ENCODE data around the gene TMC4.

DNA sequence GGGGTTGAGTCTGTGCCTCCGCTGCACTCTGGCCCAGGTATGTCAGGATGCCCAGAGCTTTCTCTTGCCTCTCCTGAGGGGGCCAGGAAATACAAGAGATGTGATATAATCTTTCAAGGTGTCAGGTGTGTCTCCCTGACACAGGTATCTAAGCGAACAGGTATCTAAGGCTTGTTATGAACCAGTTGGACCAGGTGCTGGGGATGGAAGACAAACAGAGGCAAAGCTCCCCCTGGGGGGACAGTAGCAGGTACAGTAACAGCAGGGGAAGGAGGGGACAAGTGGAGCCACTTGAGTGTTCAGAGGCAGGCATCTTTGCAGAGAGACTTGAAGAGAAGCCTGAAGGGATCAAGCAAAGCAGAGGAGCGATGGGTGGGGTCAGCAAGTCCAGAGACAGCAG is 16.0 kb downstream of the TMC4 start:
- TF ChIP-seq, protein P1, sequence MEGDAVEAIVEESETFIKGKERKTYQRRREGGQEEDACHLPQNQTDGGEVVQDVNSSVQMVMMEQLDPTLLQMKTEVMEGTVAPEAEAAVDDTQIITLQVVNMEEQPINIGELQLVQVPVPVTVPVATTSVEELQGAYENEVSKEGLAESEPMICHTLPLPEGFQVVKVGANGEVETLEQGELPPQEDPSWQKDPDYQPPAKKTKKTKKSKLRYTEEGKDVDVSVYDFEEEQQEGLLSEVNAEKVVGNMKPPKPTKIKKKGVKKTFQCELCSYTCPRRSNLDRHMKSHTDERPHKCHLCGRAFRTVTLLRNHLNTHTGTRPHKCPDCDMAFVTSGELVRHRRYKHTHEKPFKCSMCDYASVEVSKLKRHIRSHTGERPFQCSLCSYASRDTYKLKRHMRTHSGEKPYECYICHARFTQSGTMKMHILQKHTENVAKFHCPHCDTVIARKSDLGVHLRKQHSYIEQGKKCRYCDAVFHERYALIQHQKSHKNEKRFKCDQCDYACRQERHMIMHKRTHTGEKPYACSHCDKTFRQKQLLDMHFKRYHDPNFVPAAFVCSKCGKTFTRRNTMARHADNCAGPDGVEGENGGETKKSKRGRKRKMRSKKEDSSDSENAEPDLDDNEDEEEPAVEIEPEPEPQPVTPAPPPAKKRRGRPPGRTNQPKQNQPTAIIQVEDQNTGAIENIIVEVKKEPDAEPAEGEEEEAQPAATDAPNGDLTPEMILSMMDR (IDR thresholded peaks at IDR 0.05), result no peak
- TF ChIP-seq EZH2phosphoT487 (IDR thresholded peaks at IDR 0.05; ENCODE audit: borderline replicate concordance, low read depth), result no peak
- TF ChIP-seq YY1 (IDR thresholded peaks at IDR 0.05; ENCODE audit: low read depth), result no peak
- no peak for TF ChIP-seq RAD21 (IDR thresholded peaks at IDR 0.05; ENCODE audit: low read length)
- TF ChIP-seq, protein P2, sequence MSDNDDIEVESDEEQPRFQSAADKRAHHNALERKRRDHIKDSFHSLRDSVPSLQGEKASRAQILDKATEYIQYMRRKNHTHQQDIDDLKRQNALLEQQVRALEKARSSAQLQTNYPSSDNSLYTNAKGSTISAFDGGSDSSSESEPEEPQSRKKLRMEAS (IDR thresholded peaks at IDR 0.05; ENCODE audit: low read depth), result no peak
- TF ChIP-seq POLR2AphosphoS5 (IDR thresholded peaks at IDR 0.05; ENCODE audit: low read depth, low read length), result no peak
- no peak for TF ChIP-seq TEAD4 (IDR thresholded peaks at IDR 0.05; ENCODE audit: borderline replicate concordance, insufficient read depth)

Measured in SK-N-SH (cell line).